Measurements from ENCODE around the gene MIER3. TPM values are rescaled to one million over a fixed set of nuclear protein-coding genes. Genes with fewer than 3 reads are reported as not detected.
A peak's percentile ranks its signal among the peaks of the same experiment; 100 is the strongest.

The MIER3 gene
- total and polyA plus RNA-seq, 9 of the 15 experiments (the other 6 are each of a cell fraction or from before 2014, with no cell fraction given): 4.1 to 29.3 (median 13.0) TPM

DNA sequence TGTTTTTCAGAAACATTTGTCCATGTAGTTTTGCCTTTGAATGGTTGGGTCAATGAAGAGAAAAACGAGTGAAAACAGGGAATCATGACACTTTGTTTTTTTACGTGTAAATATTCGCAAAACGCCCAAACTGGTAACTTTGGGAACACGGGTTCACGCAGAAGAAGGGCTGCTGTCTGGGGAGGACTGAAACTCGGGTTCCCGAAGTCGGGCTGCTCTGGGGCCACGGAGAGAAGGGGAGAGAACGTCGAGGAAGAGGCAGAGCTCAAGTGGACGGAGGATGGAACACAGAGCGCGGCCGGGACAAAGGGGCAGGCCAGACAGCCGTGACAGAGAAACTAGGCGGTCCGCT lies 43.0 kb downstream of the MIER3 start (continued):
- TF ChIP-seq, protein P1, sequence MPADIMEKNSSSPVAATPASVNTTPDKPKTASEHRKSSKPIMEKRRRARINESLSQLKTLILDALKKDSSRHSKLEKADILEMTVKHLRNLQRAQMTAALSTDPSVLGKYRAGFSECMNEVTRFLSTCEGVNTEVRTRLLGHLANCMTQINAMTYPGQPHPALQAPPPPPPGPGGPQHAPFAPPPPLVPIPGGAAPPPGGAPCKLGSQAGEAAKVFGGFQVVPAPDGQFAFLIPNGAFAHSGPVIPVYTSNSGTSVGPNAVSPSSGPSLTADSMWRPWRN (IDR thresholded peaks at IDR 0.05; ENCODE audit: low read depth): no peak
- TF ChIP-seq ILK (tag; IDR thresholded peaks at IDR 0.05; ENCODE audit: borderline replicate concordance, low read depth): no peak
- TF ChIP-seq, protein P2, sequence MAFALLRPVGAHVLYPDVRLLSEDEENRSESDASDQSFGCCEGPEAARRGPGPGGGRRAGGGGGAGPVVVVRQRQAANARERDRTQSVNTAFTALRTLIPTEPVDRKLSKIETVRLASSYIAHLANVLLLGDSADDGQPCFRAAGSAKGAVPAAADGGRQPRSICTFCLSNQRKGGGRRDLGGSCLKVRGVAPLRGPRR (CRISPR knock-in tag; IDR thresholded peaks at IDR 0.05): no peak
- no peak for TF ChIP-seq PHF21A (IDR thresholded peaks at IDR 0.05; ENCODE audit: borderline replicate concordance, low read depth)
- TF ChIP-seq SMARCE1 (IDR thresholded peaks at IDR 0.05): 0 out of 2 replicates have a peak, but pooled peaks have one; percentile 14
- no peak for TF ChIP-seq ZNF175 (CRISPR knock-in tag; IDR thresholded peaks at IDR 0.05; ENCODE audit: low read depth)
- TF ChIP-seq, protein P3, sequence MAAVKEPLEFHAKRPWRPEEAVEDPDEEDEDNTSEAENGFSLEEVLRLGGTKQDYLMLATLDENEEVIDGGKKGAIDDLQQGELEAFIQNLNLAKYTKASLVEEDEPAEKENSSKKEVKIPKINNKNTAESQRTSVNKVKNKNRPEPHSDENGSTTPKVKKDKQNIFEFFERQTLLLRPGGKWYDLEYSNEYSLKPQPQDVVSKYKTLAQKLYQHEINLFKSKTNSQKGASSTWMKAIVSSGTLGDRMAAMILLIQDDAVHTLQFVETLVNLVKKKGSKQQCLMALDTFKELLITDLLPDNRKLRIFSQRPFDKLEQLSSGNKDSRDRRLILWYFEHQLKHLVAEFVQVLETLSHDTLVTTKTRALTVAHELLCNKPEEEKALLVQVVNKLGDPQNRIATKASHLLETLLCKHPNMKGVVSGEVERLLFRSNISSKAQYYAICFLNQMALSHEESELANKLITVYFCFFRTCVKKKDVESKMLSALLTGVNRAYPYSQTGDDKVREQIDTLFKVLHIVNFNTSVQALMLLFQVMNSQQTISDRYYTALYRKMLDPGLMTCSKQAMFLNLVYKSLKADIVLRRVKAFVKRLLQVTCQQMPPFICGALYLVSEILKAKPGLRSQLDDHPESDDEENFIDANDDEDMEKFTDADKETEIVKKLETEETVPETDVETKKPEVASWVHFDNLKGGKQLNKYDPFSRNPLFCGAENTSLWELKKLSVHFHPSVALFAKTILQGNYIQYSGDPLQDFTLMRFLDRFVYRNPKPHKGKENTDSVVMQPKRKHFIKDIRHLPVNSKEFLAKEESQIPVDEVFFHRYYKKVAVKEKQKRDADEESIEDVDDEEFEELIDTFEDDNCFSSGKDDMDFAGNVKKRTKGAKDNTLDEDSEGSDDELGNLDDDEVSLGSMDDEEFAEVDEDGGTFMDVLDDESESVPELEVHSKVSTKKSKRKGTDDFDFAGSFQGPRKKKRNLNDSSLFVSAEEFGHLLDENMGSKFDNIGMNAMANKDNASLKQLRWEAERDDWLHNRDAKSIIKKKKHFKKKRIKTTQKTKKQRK (IDR thresholded peaks at IDR 0.05; ENCODE audit: borderline replicate concordance, low read depth, low read length): no peak
- TF ChIP-seq PTRF (tag; IDR thresholded peaks at IDR 0.05): no peak
- TF ChIP-seq, protein P4, sequence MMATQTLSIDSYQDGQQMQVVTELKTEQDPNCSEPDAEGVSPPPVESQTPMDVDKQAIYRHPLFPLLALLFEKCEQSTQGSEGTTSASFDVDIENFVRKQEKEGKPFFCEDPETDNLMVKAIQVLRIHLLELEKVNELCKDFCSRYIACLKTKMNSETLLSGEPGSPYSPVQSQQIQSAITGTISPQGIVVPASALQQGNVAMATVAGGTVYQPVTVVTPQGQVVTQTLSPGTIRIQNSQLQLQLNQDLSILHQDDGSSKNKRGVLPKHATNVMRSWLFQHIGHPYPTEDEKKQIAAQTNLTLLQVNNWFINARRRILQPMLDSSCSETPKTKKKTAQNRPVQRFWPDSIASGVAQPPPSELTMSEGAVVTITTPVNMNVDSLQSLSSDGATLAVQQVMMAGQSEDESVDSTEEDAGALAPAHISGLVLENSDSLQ (IDR thresholded peaks at IDR 0.05): 0 out of 2 replicates have a peak, but pooled peaks have one; percentile 9
- TF ChIP-seq TRIM28 (IDR thresholded peaks at IDR 0.05): no peak
- no peak for TF ChIP-seq CHCHD3 (CRISPR knock-in tag; IDR thresholded peaks at IDR 0.05)
- TF ChIP-seq FOXK2 (conservative IDR thresholded peaks at IDR 0.05 in 1 of 2, IDR thresholded peaks at IDR 0.05 in 1 of 2; ENCODE audit: low read depth in 2 of 2): 0 out of 4 replicates have a peak, but pooled peaks of 1 of the 2 experiments have one; percentile 32
- no peak for TF ChIP-seq NCOA4 (IDR thresholded peaks at IDR 0.05; ENCODE audit: partially characterized antibody)
- TF ChIP-seq, protein P5, sequence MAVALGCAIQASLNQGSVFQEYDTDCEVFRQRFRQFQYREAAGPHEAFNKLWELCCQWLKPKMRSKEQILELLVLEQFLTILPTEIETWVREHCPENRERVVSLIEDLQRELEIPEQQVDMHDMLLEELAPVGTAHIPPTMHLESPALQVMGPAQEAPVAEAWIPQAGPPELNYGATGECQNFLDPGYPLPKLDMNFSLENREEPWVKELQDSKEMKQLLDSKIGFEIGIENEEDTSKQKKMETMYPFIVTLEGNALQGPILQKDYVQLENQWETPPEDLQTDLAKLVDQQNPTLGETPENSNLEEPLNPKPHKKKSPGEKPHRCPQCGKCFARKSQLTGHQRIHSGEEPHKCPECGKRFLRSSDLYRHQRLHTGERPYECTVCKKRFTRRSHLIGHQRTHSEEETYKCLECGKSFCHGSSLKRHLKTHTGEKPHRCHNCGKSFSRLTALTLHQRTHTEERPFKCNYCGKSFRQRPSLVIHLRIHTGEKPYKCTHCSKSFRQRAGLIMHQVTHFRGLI (CRISPR knock-in tag; IDR thresholded peaks at IDR 0.05): no peak
- TF ChIP-seq CTBP1 (IDR thresholded peaks at IDR 0.05; ENCODE audit: borderline replicate concordance): no peak
- TF ChIP-seq, protein P6, sequence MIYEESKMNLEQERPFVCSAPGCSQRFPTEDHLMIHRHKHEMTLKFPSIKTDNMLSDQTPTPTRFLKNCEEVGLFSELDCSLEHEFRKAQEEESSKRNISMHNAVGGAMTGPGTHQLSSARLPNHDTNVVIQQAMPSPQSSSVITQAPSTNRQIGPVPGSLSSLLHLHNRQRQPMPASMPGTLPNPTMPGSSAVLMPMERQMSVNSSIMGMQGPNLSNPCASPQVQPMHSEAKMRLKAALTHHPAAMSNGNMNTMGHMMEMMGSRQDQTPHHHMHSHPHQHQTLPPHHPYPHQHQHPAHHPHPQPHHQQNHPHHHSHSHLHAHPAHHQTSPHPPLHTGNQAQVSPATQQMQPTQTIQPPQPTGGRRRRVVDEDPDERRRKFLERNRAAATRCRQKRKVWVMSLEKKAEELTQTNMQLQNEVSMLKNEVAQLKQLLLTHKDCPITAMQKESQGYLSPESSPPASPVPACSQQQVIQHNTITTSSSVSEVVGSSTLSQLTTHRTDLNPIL (CRISPR knock-in tag; IDR thresholded peaks at IDR 0.05): no peak
- TF ChIP-seq, protein P7, sequence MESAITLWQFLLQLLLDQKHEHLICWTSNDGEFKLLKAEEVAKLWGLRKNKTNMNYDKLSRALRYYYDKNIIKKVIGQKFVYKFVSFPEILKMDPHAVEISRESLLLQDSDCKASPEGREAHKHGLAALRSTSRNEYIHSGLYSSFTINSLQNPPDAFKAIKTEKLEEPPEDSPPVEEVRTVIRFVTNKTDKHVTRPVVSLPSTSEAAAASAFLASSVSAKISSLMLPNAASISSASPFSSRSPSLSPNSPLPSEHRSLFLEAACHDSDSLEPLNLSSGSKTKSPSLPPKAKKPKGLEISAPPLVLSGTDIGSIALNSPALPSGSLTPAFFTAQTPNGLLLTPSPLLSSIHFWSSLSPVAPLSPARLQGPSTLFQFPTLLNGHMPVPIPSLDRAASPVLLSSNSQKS (CRISPR knock-in tag; IDR thresholded peaks at IDR 0.05): no peak
- TF ChIP-seq ZC3H4 (CRISPR knock-in tag; IDR thresholded peaks at IDR 0.05; ENCODE audit: borderline replicate concordance): 0 out of 2 replicates have a peak, but pooled peaks have one; percentile 75
- TF ChIP-seq MIER1 (IDR thresholded peaks at IDR 0.05; ENCODE audit: low read depth): 0 out of 2 replicates have a peak, but pooled peaks have one; percentile 21
- no peak for TF ChIP-seq ARHGAP35 (IDR thresholded peaks at IDR 0.05; ENCODE audit: partially characterized antibody)
